ENCODE measurements around the gene LRMDA. TPM values are rescaled to one million over a fixed set of nuclear protein-coding genes. Genes with fewer than 3 reads are reported as not detected.

LRMDA gene
- total RNA-seq, 3 donors from 2014 or later = 9.4 to 14.9 (median 10.3) TPM

GRCh38 chr10:75857896-75858295 is 426.5 kb downstream of the LRMDA start:
- no peak for DNase-seq
- H3K4me3 ChIP-seq = no peak overlapping the region
- H3K36me3 ChIP-seq (ENCODE audit: low read depth) = no peaks in the 10 kb centered on the region
- no peaks in the 10 kb centered on the region for H3K9me3 ChIP-seq
- TF ChIP-seq CTCF (IDR thresholded peaks at IDR 0.05) = no peak
- intact Hi-C loops (cut with DNase I, micrococcal nuclease) = no loop called here
- no peaks in the 10 kb centered on the region for H3K4me1 ChIP-seq (ENCODE audit: low read depth)
- ATAC-seq = no peak

GRCh38 chr10:75858339-75858738 is 426.9 kb downstream of the LRMDA start:
- Histone ChIP-seq H3K9me3 (no peaks in the 10 kb centered on the region), H3K4me3 (no peak overlapping the region), H3K36me3 (ENCODE audit: low read depth) (no peaks in the 10 kb centered on the region), H3K4me1 (ENCODE audit: low read depth) (no peaks in the 10 kb centered on the region)
- TF ChIP-seq CTCF (IDR thresholded peaks at IDR 0.05) = no peak
- ATAC-seq (no peak), DNase-seq (no peak)
- intact Hi-C loops (cut with DNase I, micrococcal nuclease) = no loop called here

GRCh38 chr10:75859141-75859540 is 427.7 kb downstream of the LRMDA start:
- intact Hi-C loops (cut with DNase I, micrococcal nuclease) = no loop called here

GRCh38 chr10:75860009-75860408 is 428.6 kb downstream of the LRMDA start:
- H3K36me3 ChIP-seq (ENCODE audit: low read depth) = no peaks in the 10 kb centered on the region
- no peak overlapping the region for H3K4me3 ChIP-seq
- intact Hi-C loops (cut with DNase I, micrococcal nuclease) = no loop called here
- DNase-seq (no peak), ATAC-seq (no peak)
- H3K4me1 ChIP-seq (ENCODE audit: low read depth) = no peaks in the 10 kb centered on the region
- TF ChIP-seq CTCF (IDR thresholded peaks at IDR 0.05) = no peak
- no peaks in the 10 kb centered on the region for H3K9me3 ChIP-seq

More at GRCh38 chr10:75859141-75859540, 427.7 kb downstream of the LRMDA start:
- no peak for TF ChIP-seq CTCF (IDR thresholded peaks at IDR 0.05)
- no peak for ATAC-seq
- H3K36me3 ChIP-seq (ENCODE audit: low read depth) = no peaks in the 10 kb centered on the region
- no peak overlapping the region for H3K4me3 ChIP-seq
- no peaks in the 10 kb centered on the region for H3K4me1 ChIP-seq (ENCODE audit: low read depth)
- DNase-seq = no peak
- no peaks in the 10 kb centered on the region for H3K9me3 ChIP-seq

- TF ChIP-seq CTCF (IDR thresholded peaks at IDR 0.05) = no peak
- no peaks in the 10 kb centered on the region for H3K4me1 ChIP-seq (ENCODE audit: low read depth)
- no peaks in the 10 kb centered on the region for H3K36me3 ChIP-seq (ENCODE audit: low read depth)
- no peak for DNase-seq
- intact Hi-C loops (cut with DNase I, micrococcal nuclease) = no loop called here
- H3K4me3 ChIP-seq = no peak overlapping the region
- no peaks in the 10 kb centered on the region for H3K9me3 ChIP-seq
- no peak for ATAC-seq
Observed at GRCh38 chr10:75861582-75861981, 430.2 kb downstream of the LRMDA start.

GRCh38 chr10:75862935-75863334 is 431.5 kb downstream of the LRMDA start:
- no peak overlapping the region for H3K4me3 ChIP-seq
- H3K36me3 ChIP-seq (ENCODE audit: low read depth) = no peaks in the 10 kb centered on the region
- ATAC-seq (no peak), DNase-seq (no peak)
- TF ChIP-seq CTCF (IDR thresholded peaks at IDR 0.05) = no peak
- no peaks in the 10 kb centered on the region for H3K9me3 ChIP-seq
- intact Hi-C loops (cut with DNase I, micrococcal nuclease) = no loop called here
- no peaks in the 10 kb centered on the region for H3K4me1 ChIP-seq (ENCODE audit: low read depth)

All from mucosa of descending colon (tissue), 3 donors.